ENCODE measurements around the gene TMEM69. TPM values are rescaled to one million over a fixed set of nuclear protein-coding genes. Genes with fewer than 3 reads are reported as not detected.

The TMEM69 gene
- total and polyA plus RNA-seq, 10 of the 15 experiments (the other 5 are each of a cell fraction or from before 2014, with no cell fraction given) = 44.6 to 162 (median 88.8) TPM

- no peak for TF ChIP-seq BCL3 (IDR thresholded peaks at IDR 0.05; ENCODE audit: borderline replicate concordance, insufficient read depth, low read depth, low read length, poor library complexity, severe bottlenecking)
- TF ChIP-seq SMAD5 (IDR thresholded peaks at IDR 0.05; ENCODE audit: low read depth) = peak; percentile 21; the same call in 1 of the 2 replicates
- TF ChIP-seq KAT2A (conservative IDR thresholded peaks at IDR 0.05; ENCODE audit: control insufficient read depth, low read depth, low read length) = no peak
- peak; percentile 80 for TF ChIP-seq IRF4 (IDR thresholded peaks at IDR 0.05; ENCODE audit: low read depth, low read length)
- peak; percentile 72 for TF ChIP-seq E4F1 (IDR thresholded peaks at IDR 0.05; ENCODE audit: borderline replicate concordance, partially characterized antibody)
- no peak for TF ChIP-seq HDGF (IDR thresholded peaks at IDR 0.05)
- TF ChIP-seq MLLT1 (IDR thresholded peaks at IDR 0.05) = no peak; the same call in 1 of the 2 replicates
- no peak for TF ChIP-seq FOS (IDR thresholded peaks at IDR 0.05; ENCODE audit: borderline replicate concordance, extremely low read depth, insufficient read length)
- peak; percentile 67; the same call in 1 of the 2 replicates for TF ChIP-seq ZNF592 (IDR thresholded peaks at IDR 0.05)
- 0 out of 2 replicates have a peak, but pooled peaks have one; percentile 71 for TF ChIP-seq RCOR1 (conservative IDR thresholded peaks at IDR 0.05; ENCODE audit: low read depth, low read length)
- no peak for TF ChIP-seq JUNB (IDR thresholded peaks at IDR 0.05)
- peak; percentile 65; the same call in 1 of the 2 replicates for TF ChIP-seq ATF2 (IDR thresholded peaks at IDR 0.05; ENCODE audit: low read length)
- TF ChIP-seq NFIC (IDR thresholded peaks at IDR 0.05; ENCODE audit: low read depth, low read length) = peak; percentile 65
- no peak for TF ChIP-seq PAX8 (IDR thresholded peaks at IDR 0.05)
- no peak for TF ChIP-seq HDAC6 (IDR thresholded peaks at IDR 0.05; ENCODE audit: unreplicated experiment)
- peak in 1 of 2 experiments; percentile 77; a peak in 2 of 4 replicates for TF ChIP-seq SRF (IDR thresholded peaks at IDR 0.05; ENCODE audit: low read depth in 2 of 2, low read length in 2 of 2)
- no peak for TF ChIP-seq ZNF622 (IDR thresholded peaks at IDR 0.05)
- TF ChIP-seq PML (IDR thresholded peaks at IDR 0.05; ENCODE audit: low read length) = peak; percentile 63
Measured at GRCh38 chr1:45687754-45688740, at the start of gene TMEM69 (continued).
